Body of pancreas (tissue), 4 donors: ENCODE measurements around the gene PRKCB.

Source experiments
- POLR2A ChIP-seq, 3 donors: fragments of 450-650 bp; IDR thresholded peaks; one replicate each; pipeline ENCODE4 v1.6.1; 2016; ENCODE audit warnings: antibody characterized with exemption in 3 of 3, mild to moderate bottlenecking in 2 of 3
- TF ChIP-seq, protein P1 (sequence below), 7 experiments: fragments of 450-650 bp in 4 of 7; fragments of 200-600 bp in 3 of 7; sonication (generic) in 3 of 7; IDR thresholded peaks; one replicate each; pipeline ENCODE4 v1.5.1; 2016 to 2019; ENCODE audit warnings: antibody characterized with exemption in 7 of 7

DNA sequence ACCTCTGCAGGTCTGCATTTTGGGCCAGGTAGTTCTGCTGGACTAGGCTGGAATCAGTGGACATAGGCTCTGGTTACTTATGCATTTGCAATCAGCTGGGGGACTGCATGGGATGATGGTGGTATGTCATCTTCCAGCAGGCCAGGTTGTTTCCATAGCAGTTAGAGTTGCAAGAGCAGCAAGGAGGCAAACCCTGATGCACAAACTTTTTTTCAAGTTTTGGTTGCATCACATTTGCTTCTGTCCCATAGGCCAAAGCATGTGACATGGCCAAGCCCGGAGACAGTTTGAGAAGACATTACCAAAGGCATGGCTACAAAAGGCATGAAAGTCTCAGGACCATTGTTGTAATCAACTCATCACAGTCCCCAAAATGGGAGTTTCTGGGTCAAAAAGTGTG, 58.2 kb downstream of the PRKCB start:
- TF ChIP-seq, protein P1, sequence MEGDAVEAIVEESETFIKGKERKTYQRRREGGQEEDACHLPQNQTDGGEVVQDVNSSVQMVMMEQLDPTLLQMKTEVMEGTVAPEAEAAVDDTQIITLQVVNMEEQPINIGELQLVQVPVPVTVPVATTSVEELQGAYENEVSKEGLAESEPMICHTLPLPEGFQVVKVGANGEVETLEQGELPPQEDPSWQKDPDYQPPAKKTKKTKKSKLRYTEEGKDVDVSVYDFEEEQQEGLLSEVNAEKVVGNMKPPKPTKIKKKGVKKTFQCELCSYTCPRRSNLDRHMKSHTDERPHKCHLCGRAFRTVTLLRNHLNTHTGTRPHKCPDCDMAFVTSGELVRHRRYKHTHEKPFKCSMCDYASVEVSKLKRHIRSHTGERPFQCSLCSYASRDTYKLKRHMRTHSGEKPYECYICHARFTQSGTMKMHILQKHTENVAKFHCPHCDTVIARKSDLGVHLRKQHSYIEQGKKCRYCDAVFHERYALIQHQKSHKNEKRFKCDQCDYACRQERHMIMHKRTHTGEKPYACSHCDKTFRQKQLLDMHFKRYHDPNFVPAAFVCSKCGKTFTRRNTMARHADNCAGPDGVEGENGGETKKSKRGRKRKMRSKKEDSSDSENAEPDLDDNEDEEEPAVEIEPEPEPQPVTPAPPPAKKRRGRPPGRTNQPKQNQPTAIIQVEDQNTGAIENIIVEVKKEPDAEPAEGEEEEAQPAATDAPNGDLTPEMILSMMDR (IDR thresholded peaks at IDR 0.05), result no peak
- TF ChIP-seq POLR2A (IDR thresholded peaks at IDR 0.05), result no peak
